HG02970 (cell line): Measurements from ENCODE around the gene HYCC2.
A peak's percentile ranks its signal among the peaks of the same experiment; 100 is the strongest.
"Not testable (repeated sequence)": the region's sequence is repeated elsewhere in the genome, so short reads cannot be mapped to it uniquely, and the experiment has no call there.

Experiments
- ATAC-seq: cut with Tn5 transposase; IDR thresholded peaks from one replicate; pipeline ENCODE4 v1.9.1; 2021; ENCODE audit warnings: mild to moderate bottlenecking, moderate library complexity, moderate number of reproducible peaks; ENCODE audit not compliant: unreplicated experiment, low FRiP score

HYCC2 gene

DNA sequence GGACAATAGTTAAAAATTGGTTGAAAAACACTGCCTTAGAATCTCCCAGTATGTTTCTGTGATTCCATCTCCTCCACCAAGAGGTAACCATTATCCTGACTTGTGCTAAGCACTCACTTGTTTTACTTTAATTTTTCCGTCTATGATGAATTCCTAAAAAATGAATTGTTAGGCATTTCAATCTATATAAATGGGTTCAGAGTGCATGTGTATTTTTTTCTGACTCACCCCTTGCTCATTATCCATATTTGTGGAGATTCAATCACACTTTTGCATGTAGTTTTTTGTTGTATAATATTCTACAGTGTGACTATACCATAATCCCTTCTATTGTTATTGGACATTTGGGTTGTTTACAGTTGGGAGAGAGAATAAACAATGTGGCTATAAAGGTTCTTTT, 1.6 kb upstream of the HYCC2 start:
- ATAC-seq = no peak

DNA sequence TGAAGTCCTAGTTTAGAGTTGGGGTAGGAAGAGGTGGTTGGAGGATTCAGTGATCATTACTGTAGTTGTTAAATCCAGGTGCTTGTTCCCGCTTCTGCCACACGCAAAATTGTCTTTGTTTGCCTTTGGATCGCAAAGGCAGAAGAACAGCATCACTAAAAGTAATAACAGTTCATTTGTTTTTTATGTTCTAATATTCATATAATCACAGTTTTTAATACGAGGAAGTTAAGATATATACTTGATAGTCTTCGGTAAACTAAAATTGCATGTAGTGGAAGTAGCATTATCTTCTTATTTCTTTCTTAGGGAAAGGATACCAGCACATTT, 695 bp upstream of the HYCC2 start:
- ATAC-seq = no peak

GRCh38 chr2:201070948-201071478, 458 bp downstream of the HYCC2 start:
- peak; percentile 22 for ATAC-seq

GRCh38 chr2:201064797-201065329, 6.6 kb downstream of the HYCC2 start:
- ATAC-seq = no peak

GRCh38 chr2:201063516-201063915, 8.0 kb downstream of the HYCC2 start:
- ATAC-seq = not testable (repeated sequence)

DNA sequence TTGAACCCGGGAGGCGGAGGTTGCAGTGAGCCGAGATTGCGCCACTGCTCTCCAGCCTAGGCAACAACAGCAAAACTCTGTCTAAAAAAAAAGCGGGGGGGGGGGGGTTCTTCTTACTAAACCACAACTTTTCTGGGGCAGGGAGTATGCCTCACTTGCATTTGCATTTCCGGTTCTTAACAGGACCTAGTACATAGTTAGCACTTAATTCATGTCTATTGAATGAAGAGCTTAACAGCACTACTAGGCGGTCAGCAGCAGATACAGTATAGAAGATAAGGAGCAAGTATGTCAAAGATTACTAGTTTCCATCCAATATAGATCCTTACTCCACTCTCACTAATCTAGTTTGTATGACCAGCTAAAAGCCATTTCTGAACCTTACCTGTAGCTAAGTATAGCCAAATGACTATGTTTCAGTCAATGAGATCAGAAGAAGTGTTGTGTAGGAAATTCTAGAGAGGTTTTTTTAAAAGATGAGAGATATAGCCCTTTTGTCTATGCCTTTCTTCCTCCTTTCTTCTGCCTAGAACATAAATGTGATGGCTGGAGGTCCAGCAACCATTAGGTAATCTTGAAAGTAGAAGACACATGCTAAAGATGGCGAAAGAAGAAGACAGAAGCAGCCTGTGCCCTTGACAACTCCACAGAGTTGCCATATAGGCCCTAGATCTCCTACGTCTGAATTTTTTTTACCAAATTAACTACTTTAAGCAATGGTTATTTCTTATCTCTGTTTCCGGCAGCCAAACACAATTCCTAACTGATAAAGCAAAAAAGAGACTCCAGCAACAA, 11.3 kb downstream of the HYCC2 start:
- ATAC-seq = no peak

- ATAC-seq = no peak
Measured at GRCh38 chr2:201058914-201059313, 12.6 kb downstream of the HYCC2 start.

DNA sequence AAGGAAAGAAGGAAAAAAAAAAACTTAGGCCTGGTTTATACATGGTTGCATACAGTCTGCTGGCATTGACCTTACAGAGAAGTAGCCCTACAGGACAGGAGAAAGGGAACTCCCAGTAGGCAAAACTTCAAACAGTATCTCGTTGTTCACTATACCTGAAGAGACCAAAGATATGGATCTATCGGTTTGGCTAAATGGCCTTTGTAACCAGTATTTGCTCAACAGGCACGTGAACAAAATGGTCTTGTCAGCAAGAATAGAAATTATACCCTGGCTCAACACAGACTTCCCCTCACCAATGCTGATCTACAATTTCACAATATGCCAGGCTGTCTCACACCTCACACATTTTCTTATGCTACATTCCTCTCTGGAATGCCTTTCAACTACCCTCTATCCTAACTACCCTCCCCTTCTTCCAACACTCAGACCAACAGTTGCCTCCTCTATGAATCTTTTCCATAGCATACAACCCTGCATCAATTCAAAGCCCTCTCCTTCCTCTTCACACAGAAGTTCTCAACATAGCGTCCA, 13.7 kb downstream of the HYCC2 start:
- ATAC-seq = no peak

DNA sequence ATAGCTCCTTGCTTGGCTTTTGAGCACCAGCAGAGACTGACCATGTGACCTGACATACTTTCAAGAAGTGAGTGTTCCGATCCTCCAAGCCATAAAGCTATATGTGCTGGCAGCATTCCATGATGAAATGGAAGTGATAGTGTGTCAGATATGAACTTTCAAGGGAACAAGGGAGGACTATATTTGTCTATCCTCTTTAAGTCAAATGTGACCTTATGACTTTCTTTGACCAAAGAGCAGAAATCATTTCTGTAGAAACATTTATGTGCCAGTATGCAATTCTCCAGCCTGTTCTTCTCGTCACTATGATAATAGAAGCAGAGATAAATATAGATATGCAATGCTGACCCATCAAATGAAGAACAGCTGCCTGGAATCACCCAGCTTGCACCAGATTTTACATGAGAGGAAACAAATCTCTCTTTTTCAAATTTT, 14.4 kb downstream of the HYCC2 start:
- no peak for ATAC-seq

GRCh38 chr2:201049455-201049854, 22.0 kb downstream of the HYCC2 start:
- ATAC-seq = no peak

DNA sequence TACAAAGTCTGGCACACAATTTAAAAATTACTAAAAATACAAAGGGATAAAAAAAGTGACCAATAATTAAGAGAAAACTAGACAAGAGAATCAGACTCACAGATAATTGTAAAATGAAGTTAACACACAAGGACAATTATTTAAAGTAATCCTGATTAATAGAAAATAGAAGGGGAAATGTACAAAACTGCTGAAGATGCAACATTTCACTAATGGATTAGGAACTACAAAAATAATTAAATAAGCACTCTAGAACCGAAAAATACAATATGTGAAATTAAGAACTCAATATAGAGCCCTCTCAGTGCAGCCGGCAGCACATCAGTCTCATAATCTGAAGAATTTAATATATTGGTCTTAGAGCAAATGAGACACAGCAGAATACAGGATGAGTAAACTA, 24.6 kb downstream of the HYCC2 start:
- no peak for ATAC-seq

- not testable (repeated sequence) for ATAC-seq
Measured at GRCh38 chr2:201043050-201043449, 28.4 kb downstream of the HYCC2 start.

GRCh38 chr2:201042451-201042850, 29.0 kb downstream of the HYCC2 start:
- ATAC-seq = not testable (repeated sequence)

DNA sequence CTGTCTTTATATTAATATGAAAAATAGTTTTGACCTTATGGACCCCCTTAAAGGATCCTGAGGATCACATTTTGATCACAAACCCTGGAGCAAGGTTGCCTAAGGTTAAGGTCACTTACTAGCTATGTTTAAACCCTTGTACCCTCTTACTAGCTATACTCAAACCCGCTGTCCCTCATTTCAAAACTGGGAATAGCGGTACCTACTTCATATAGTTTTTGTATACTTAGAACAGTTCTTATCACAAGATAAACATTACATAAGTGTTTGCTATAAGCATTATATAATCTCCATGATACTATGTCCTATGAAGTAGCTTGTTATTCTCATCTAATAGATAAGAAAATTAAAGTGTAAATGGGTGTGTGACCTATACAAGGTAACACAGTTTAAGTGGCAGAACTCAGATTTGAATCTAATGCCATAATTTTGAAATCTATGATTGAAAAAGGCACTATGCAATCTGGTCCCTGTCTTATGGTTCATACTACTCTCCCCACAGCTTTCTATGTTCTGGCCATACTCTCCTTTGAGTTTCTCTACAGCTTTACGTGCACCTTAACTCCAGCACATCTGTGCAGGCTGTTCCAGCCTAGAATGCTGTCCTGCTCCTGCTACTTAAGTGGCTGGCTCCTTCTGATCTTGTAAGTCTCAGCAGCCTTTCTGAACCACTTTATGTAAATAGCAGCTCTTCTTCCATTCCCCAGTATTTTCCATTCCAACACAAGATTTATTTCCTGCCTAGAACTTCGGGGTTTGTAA, 30.4 kb downstream of the HYCC2 start:
- ATAC-seq = no peak

GRCh38 chr2:201038855-201039254, 32.6 kb downstream of the HYCC2 start:
- no peak for ATAC-seq

GRCh38 chr2:201038361-201038760, 33.1 kb downstream of the HYCC2 start:
- not testable (repeated sequence) for ATAC-seq

- not testable (repeated sequence) for ATAC-seq
Measured at GRCh38 chr2:201034355-201034754, 37.1 kb downstream of the HYCC2 start.

DNA sequence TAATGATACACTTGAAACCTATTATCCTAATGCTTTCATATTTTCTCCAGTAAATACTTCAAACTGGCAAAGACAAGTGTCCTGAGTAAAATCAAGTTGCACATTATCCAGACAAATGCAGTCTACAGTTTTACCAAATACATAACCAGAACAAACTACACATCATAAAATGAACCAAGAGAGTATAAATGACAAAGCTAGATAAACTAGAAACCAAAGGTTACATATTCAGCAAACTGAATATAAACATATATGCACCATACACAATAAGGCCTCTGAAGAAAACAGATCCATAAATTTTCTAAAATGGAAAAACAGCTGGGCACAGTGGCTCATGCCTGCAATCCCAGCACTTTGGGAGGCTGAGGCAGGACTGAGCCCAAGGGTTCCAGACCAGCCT, 47.0 kb downstream of the HYCC2 start:
- ATAC-seq = no peak

GRCh38 chr2:201021914-201022313, 49.6 kb downstream of the HYCC2 start:
- no peak for ATAC-seq
